ENCODE measurements around the gene LUC7L2. TPM values are rescaled to one million over a fixed set of nuclear protein-coding genes. Genes with fewer than 3 reads are reported as not detected.

LUC7L2 gene
- total and polyA plus RNA-seq, 2 donors (not counting 1 experiment from before 2014, with no cell fraction given): 26.5 to 142 TPM

GRCh38 chr7:139367438-139368155 lies 7.9 kb downstream of the LUC7L2 start:
- Histone ChIP-seq H3K4me1 (ENCODE audit: control insufficient read depth in 2 of 2, insufficient read depth in 2 of 2, low read length in 2 of 2) (peaks cover under 1 to 6% of the 10 kb centered on the region in 2 donors), H3K9me3 (ENCODE audit: control extremely low read depth in 1 of 3, control insufficient read depth in 2 of 3, insufficient read depth in 1 of 3, low read length in 2 of 3) (no peaks in the 10 kb centered on the region), H3K4me2 (replicated peaks; ENCODE audit: low read depth, low read length, poor library complexity, severe bottlenecking) (no peak overlapping the region), H3K79me2 (ENCODE audit: control insufficient read depth, insufficient read depth, low read length) (peaks cover 99% of the 10 kb centered on the region), H4K20me1 (ENCODE audit: control insufficient read depth, insufficient read depth, low read length, poor library complexity, severe bottlenecking) (peaks cover 74% of the 10 kb centered on the region), H3K4me3 (ENCODE audit: control extremely low read depth in 1 of 5, extremely low read depth in 1 of 5, insufficient read depth in 1 of 5, low read depth in 2 of 5, low read length in 4 of 5) (no peak overlapping the region), H3K36me3 (replicated peaks in 1 of 2; ENCODE audit: control extremely low read depth in 1 of 2, control insufficient read depth in 1 of 2, extremely low read depth in 1 of 2, insufficient read depth in 2 of 2, low read length in 1 of 2) (peaks cover 9 to 24% of the 10 kb centered on the region in 2 experiments), H2AFZ (ENCODE audit: insufficient read depth, low read depth, low read length, poor library complexity, severe bottlenecking) (no peak overlapping the region), H3K9ac (ENCODE audit: low read length) (no peak overlapping the region), H3K27me3 (replicated peaks in 1 of 4; ENCODE audit: control extremely low read depth in 1 of 4, control insufficient read depth in 3 of 4, insufficient read depth in 4 of 4, low read length in 3 of 4) (no peaks in the 10 kb centered on the region), H3K27ac (ENCODE audit: low read length in 2 of 2) (no peak overlapping the region)
- H3K27me3 Mint-ChIP-seq: no peaks in the 10 kb centered on the region
- DNase-seq: no peak
- H3K4me1 Mint-ChIP-seq: peaks cover 54% of the 10 kb centered on the region
- H3K4me3 Mint-ChIP-seq: no peak overlapping the region
- ChIA-PET CTCF (no interaction called here), POLR2A (no interaction called here)
- TF ChIP-seq EZH2 (IDR thresholded peaks at IDR 0.05; ENCODE audit: borderline replicate concordance, insufficient read depth, low read depth, low read length, poor library complexity, severe bottlenecking) (no peak), CTCF (IDR thresholded peaks at IDR 0.05) (no peak)
- H3K27ac Mint-ChIP-seq: no peak overlapping the region
- intact Hi-C loops (cut with micrococcal nuclease): no loop called here
- ATAC-seq (ENCODE audit: low read depth): no peak
- H3K9me3 Mint-ChIP-seq (ENCODE audit: insufficient read depth): no peaks in the 10 kb centered on the region
- whole genome bisulfite sequencing (ENCODE audit: insufficient coverage): 71% methylated on average over 1 of the region's 6 CpGs

- H3K27ac ChIP-seq (ENCODE audit: low read length in 2 of 2): no peak overlapping the region
- no peak overlapping the region for H3K4me3 ChIP-seq (ENCODE audit: control extremely low read depth in 1 of 5, extremely low read depth in 1 of 5, insufficient read depth in 1 of 5, low read depth in 2 of 5, low read length in 4 of 5)
- Mint-ChIP-seq H3K4me1 (peaks cover 45% of the 10 kb centered on the region), H3K27ac (no peak overlapping the region), H3K27me3 (no peaks in the 10 kb centered on the region), H3K9me3 (ENCODE audit: insufficient read depth) (no peaks in the 10 kb centered on the region), H3K4me3 (no peak overlapping the region)
- TF ChIP-seq EZH2 (IDR thresholded peaks at IDR 0.05; ENCODE audit: borderline replicate concordance, insufficient read depth, low read depth, low read length, poor library complexity, severe bottlenecking): no peak
- TF ChIP-seq CTCF (IDR thresholded peaks at IDR 0.05): no peak
- H3K9ac ChIP-seq (ENCODE audit: low read length): no peak overlapping the region
- intact Hi-C loops (cut with micrococcal nuclease): no loop called here
- no peaks in the 10 kb centered on the region for H3K4me1 ChIP-seq (ENCODE audit: control insufficient read depth in 2 of 2, insufficient read depth in 2 of 2, low read length in 2 of 2)
- no peak for DNase-seq
- H3K36me3 ChIP-seq (replicated peaks in 1 of 2; ENCODE audit: control extremely low read depth in 1 of 2, control insufficient read depth in 1 of 2, extremely low read depth in 1 of 2, insufficient read depth in 2 of 2, low read length in 1 of 2): peaks cover 5 to 20% of the 10 kb centered on the region in 2 experiments
- ChIA-PET POLR2A (no interaction called here), CTCF (no interaction called here)
- no peak overlapping the region for H3K4me2 ChIP-seq (replicated peaks; ENCODE audit: low read depth, low read length, poor library complexity, severe bottlenecking)
- peaks cover 61% of the 10 kb centered on the region for H4K20me1 ChIP-seq (ENCODE audit: control insufficient read depth, insufficient read depth, low read length, poor library complexity, severe bottlenecking)
- no peak for ATAC-seq (ENCODE audit: low read depth)
- peaks cover 94% of the 10 kb centered on the region for H3K79me2 ChIP-seq (ENCODE audit: control insufficient read depth, insufficient read depth, low read length)
- 100% methylated on average over 2 of the region's 5 CpGs for WGBS (ENCODE audit: insufficient coverage)
- H2AFZ ChIP-seq (ENCODE audit: insufficient read depth, low read depth, low read length, poor library complexity, severe bottlenecking): no peak overlapping the region
- no peaks in the 10 kb centered on the region for H3K9me3 ChIP-seq (ENCODE audit: control extremely low read depth in 1 of 3, control insufficient read depth in 2 of 3, insufficient read depth in 1 of 3, low read length in 2 of 3)
- no peaks in the 10 kb centered on the region for H3K27me3 ChIP-seq (replicated peaks in 1 of 4; ENCODE audit: control extremely low read depth in 1 of 4, control insufficient read depth in 3 of 4, insufficient read depth in 4 of 4, low read length in 3 of 4)
Measured at GRCh38 chr7:139370301-139370942, 10.7 kb downstream of the LUC7L2 start.

Measured in B cell (primary cell).